Gastroesophageal sphincter (tissue), 4 donors: Measurements from ENCODE around the gene DYRK4. TPM values are rescaled to one million over a fixed set of nuclear protein-coding genes. Genes with fewer than 3 reads are reported as not detected.

ENCODE experiments used
- ATAC-seq: fragments of 150-250 bp; one replicate; pipeline ENCODE4 v1.9.1; 2016; ENCODE audit warnings: mild to moderate bottlenecking, moderate library complexity
- H3K27ac ChIP-seq, 4 donors: fragments of 200-600 bp; sonication (generic) in 3 of 4; 1 replicate in 3 of 4; 2 replicates in 1 of 4; pipeline ENCODE4 v1.5.1; 2016 to 2019
- H3K27me3 ChIP-seq: fragments of 200-600 bp; sonication (generic); one replicate; pipeline ENCODE4 v1.5.1; 2019
- H3K36me3 ChIP-seq, 2 donors: fragments of 200-600 bp; sonication (generic); one replicate each; pipeline ENCODE4 v1.5.1; 2019; ENCODE audit warnings: control low read depth in 1 of 2
- H3K4me1 ChIP-seq, 3 donors: fragments of 200-600 bp; sonication (generic); 1 replicate in 2 of 3; 2 replicates in 1 of 3; pipeline ENCODE4 v1.5.1; 2016 to 2019; ENCODE audit warnings: control low read depth in 2 of 3
- H3K4me3 ChIP-seq, 2 donors: fragments of 200-600 bp; sonication (generic); one replicate each; pipeline ENCODE4 v1.5.1; 2019; ENCODE audit warnings: mild to moderate bottlenecking in 1 of 2, moderate library complexity in 1 of 2
- H3K9me3 ChIP-seq, 3 donors: fragments of 200-600 bp; sonication (generic); one replicate each; pipeline ENCODE4 v1.5.1; 2017 to 2019; ENCODE audit warnings: control low read depth in 2 of 3
- CTCF ChIP-seq, 4 experiments: fragments of 200-600 bp in 2 of 4; fragments of 450-650 bp in 2 of 4; sonication (generic) in 1 of 4; IDR thresholded peaks; one replicate each; pipeline ENCODE4 v1.5.1; 2017 to 2019; ENCODE audit warnings: antibody characterized with exemption in 4 of 4, mild to moderate bottlenecking in 2 of 4, moderate library complexity in 2 of 4
- EP300 ChIP-seq: sonication (generic); formaldehyde crosslinking; IDR thresholded peaks from one replicate; pipeline ENCODE4 v1.6.1; 2017; ENCODE audit warnings: antibody characterized with exemption, mild to moderate bottlenecking
- POLR2A ChIP-seq, 2 donors: fragments of 450-650 bp; IDR thresholded peaks; one replicate each; pipeline ENCODE4 v1.6.1; 2017; ENCODE audit warnings: antibody characterized with exemption in 2 of 2, mild to moderate bottlenecking in 2 of 2, moderate library complexity in 1 of 2
- POLR2AphosphoS5 ChIP-seq: sonication (generic); formaldehyde crosslinking; IDR thresholded peaks from one replicate; pipeline ENCODE4 v1.6.1; 2017; ENCODE audit warnings: antibody characterized with exemption
- WGBS, 2 donors: methylation state at CpG; one replicate each; pipeline ENCODE4 v1.1.5; 2018; ENCODE audit warnings: low coverage in 1 of 2; 5-methylcytosine and 5-hydroxymethylcytosine counted together
- total RNA-seq, 4 donors: library from RNA; depleted of rRNA; stranded (reverse); fragments of >200 nt; gene quantifications; one replicate each; pipeline ENCODE4 v1.1.0, GENCODE V29; 2016

Gene DYRK4
- total RNA-seq, 4 donors from 2014 or later: 43.1 to 53.9 (median 47.1) TPM

GRCh38 chr12:4572680-4573079, 10.7 kb downstream of the DYRK4 start:
- Histone ChIP-seq H3K27ac (no peak overlapping the region), H3K4me3 (no peak overlapping the region), H3K27me3 (no peaks in the 10 kb centered on the region), H3K4me1 (no peaks in the 10 kb centered on the region), H3K9me3 (no peaks in the 10 kb centered on the region), H3K36me3 (no peaks in the 10 kb centered on the region)
- TF ChIP-seq CTCF (IDR thresholded peaks at IDR 0.05) (no peak), POLR2A (IDR thresholded peaks at IDR 0.05) (no peak), POLR2AphosphoS5 (no peak), EP300 (no peak)
- no peak for ATAC-seq
- 59 to 64% methylated on average over 4 to 7 of the region's 7 CpGs for WGBS, 2 donors

- Histone ChIP-seq H3K27ac (no peak overlapping the region), H3K4me1 (no peaks in the 10 kb centered on the region), H3K4me3 (no peak overlapping the region), H3K9me3 (no peaks in the 10 kb centered on the region), H3K27me3 (no peaks in the 10 kb centered on the region), H3K36me3 (no peaks in the 10 kb centered on the region)
- no peak for ATAC-seq
- WGBS, 2 donors: 30 to 49% methylated on average over 4 to 8 of the region's 8 CpGs
- TF ChIP-seq EP300 (no peak), POLR2AphosphoS5 (no peak), CTCF (IDR thresholded peaks at IDR 0.05) (no peak), POLR2A (IDR thresholded peaks at IDR 0.05) (no peak)
These were observed 17.5 kb downstream of the DYRK4 start for GRCh38 chr12:4579305-4580102.

DNA sequence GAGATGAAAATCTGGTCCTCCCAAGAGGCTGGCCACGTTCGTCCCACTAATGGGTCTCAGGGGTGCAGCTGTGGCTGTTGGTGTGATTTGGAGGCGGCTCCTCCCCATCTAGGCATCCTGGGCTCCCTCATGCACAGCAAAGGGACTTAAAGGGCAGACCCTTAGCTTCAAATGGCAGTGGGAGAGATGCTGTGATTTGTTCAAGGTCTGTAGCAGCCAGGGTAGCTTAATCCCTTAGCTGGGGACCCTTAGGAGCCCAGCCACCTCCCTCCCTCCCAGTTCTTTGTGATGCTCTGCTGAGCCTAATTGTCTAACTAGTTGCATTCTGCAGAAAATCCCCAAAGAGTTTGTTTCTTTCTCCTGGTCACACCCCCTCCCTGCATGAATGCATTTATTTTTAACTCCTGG, 18.3 kb downstream of the DYRK4 start:
- no peak for TF ChIP-seq POLR2A (IDR thresholded peaks at IDR 0.05)
- no peak for TF ChIP-seq EP300
- TF ChIP-seq CTCF (IDR thresholded peaks at IDR 0.05): no peak
- TF ChIP-seq POLR2AphosphoS5: no peak
- Histone ChIP-seq H3K4me1 (no peaks in the 10 kb centered on the region), H3K27ac (no peak overlapping the region), H3K27me3 (no peaks in the 10 kb centered on the region), H3K4me3 (no peak overlapping the region), H3K9me3 (no peaks in the 10 kb centered on the region), H3K36me3 (no peaks in the 10 kb centered on the region)
- WGBS, 2 donors: no CpG with 5 or more reads among the region's 3 CpGs
- ATAC-seq: no peak

DNA sequence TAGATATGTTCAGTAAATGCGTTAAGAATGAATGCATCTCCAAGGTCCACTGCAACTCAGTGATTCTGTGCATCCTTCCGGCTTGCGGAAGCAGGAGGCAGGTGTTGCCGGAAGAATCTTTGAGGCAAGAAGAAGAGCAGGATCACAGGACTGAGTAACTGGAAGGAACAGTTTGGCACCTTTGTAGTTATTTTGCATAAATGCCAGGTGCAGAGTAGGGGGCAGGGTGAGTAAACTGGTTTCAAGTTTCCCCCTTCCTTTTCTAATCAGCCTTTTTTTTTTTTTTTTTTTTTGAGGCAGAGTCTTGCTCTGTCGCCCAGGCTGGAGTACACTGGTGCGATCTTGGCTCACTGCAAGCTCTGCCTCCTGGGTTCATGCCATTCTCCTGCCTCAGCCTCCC, 22.3 kb downstream of the DYRK4 start:
- 96 to 100% methylated on average over 3 of the region's 6 CpGs for WGBS, 2 donors
- Histone ChIP-seq H3K9me3 (no peaks in the 10 kb centered on the region), H3K4me1 (no peaks in the 10 kb centered on the region), H3K4me3 (no peak overlapping the region), H3K27me3 (peaks cover 12% of the 10 kb centered on the region), H3K27ac (no peak overlapping the region), H3K36me3 (no peaks in the 10 kb centered on the region)
- TF ChIP-seq POLR2AphosphoS5 (no peak), CTCF (IDR thresholded peaks at IDR 0.05) (no peak), POLR2A (IDR thresholded peaks at IDR 0.05) (no peak), EP300 (no peak)
- no peak for ATAC-seq

DNA sequence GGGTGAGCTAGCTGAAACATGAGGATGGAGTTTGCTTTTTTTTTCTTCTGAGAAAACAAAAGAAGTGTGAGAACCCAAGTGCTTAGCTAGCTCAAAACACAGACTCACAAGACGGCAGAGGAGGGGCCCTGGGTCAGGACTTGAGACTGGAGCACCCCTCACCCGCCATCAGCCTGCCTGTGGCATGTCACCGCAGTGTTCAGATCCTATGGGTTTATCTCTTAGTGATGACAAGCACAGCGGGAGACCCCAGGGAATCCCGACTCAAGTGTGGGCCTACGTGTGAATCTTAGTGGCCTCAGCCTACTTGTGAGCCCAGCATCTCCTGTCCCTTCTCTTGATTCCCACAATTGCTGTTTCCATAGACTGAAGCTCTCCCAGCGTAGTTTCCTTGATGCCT, 22.9 kb downstream of the DYRK4 start:
- H3K27ac ChIP-seq: no peak overlapping the region
- no peaks in the 10 kb centered on the region for H3K4me1 ChIP-seq
- no peaks in the 10 kb centered on the region for H3K9me3 ChIP-seq
- WGBS, 2 donors: 100% methylated on average over 1 of the region's 7 CpGs; no CpG with 5 or more reads in 1 of the 2 donors
- H3K4me3 ChIP-seq: no peak overlapping the region
- no peaks in the 10 kb centered on the region for H3K36me3 ChIP-seq
- H3K27me3 ChIP-seq: peaks cover 12% of the 10 kb centered on the region
- no peak for ATAC-seq
- TF ChIP-seq CTCF (IDR thresholded peaks at IDR 0.05) (no peak), POLR2A (IDR thresholded peaks at IDR 0.05) (no peak), EP300 (no peak), POLR2AphosphoS5 (no peak)
